ENCODE results near the gene RING1. TPM values are rescaled to one million over a fixed set of nuclear protein-coding genes. Genes with fewer than 3 reads are reported as not detected.

RING1 gene
- total and polyA plus RNA-seq, 2 experiments from 2014 or later = 6.4 to 16.0 TPM

DNA sequence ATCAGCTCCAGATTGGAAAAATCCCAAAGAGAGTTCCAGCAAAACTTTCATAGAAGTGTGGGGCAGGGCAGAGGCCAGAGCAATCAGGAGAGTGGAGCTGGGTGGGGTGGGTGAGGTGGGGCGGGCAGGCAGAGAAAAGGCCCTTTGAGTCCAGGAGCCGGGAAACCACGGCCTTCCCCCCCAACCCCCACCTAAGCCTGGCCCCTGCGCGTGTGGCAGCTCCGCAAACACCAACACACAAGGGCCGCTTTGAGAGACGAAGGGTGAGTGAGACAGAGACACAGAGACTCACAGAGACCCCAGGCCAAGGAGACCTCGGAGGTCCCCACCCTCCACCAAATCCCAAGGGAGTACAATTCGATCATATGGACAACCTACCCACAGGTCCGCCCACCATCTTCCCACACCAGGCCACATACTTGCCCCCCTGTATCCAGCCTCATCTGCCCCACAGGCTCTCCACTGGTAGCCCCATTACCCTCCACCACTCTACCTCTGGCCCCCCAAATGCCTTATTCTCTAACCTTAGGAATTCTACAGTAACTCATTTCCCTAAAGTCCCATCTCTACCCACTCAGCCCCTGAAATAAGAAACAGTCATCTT is 17.7 kb upstream of the RING1 start:
- Histone ChIP-seq H3K4me1 (ENCODE audit: insufficient read depth) (peaks cover 11% of the 10 kb centered on the region), H3K36me3 (ENCODE audit: insufficient read depth) (no peaks in the 10 kb centered on the region; the same call in 1 of the 2 replicates), H3K9me2 (ENCODE audit: insufficient read depth) (no peaks in the 10 kb centered on the region), H4K20me1 (replicated peaks; ENCODE audit: insufficient read depth) (no peaks in the 10 kb centered on the region), H2AFZ (no peak overlapping the region), H3K79me2 (replicated peaks; ENCODE audit: insufficient read depth) (no peaks in the 10 kb centered on the region), H3F3A (replicated peaks; ENCODE audit: low read depth) (0 out of 2 replicates have a peak, but pooled peaks cover 2% of the 10 kb centered on the region), H3K4me3 (no peak overlapping the region), H3K27ac (ENCODE audit: low read depth) (no peak overlapping the region), H3K27me3 (ENCODE audit: insufficient read depth) (peaks cover 27% of the 10 kb centered on the region), H3K4me2 (no peak overlapping the region)
- H3K36me3 Mint-ChIP-seq (ENCODE audit: low read depth) = peaks cover 12% of the 10 kb centered on the region
- H3K27me3 Mint-ChIP-seq (ENCODE audit: insufficient read depth, low read depth, poor library complexity) = peaks cover 19% of the 10 kb centered on the region
- no peak overlapping the region for H3K27ac Mint-ChIP-seq
- no peak overlapping the region; the same call in 2 of the 3 replicates for H3K4me3 Mint-ChIP-seq
- peaks cover 13% of the 10 kb centered on the region for H3K4me1 Mint-ChIP-seq
- ATAC-seq (no peak), DNase-seq (ENCODE audit: low spot score) (no peak)
- H3K9me3 Mint-ChIP-seq = no peaks in the 10 kb centered on the region
- no peak for TF ChIP-seq EZH2 (IDR thresholded peaks at IDR 0.05; ENCODE audit: low read depth, unreplicated experiment)

DNA sequence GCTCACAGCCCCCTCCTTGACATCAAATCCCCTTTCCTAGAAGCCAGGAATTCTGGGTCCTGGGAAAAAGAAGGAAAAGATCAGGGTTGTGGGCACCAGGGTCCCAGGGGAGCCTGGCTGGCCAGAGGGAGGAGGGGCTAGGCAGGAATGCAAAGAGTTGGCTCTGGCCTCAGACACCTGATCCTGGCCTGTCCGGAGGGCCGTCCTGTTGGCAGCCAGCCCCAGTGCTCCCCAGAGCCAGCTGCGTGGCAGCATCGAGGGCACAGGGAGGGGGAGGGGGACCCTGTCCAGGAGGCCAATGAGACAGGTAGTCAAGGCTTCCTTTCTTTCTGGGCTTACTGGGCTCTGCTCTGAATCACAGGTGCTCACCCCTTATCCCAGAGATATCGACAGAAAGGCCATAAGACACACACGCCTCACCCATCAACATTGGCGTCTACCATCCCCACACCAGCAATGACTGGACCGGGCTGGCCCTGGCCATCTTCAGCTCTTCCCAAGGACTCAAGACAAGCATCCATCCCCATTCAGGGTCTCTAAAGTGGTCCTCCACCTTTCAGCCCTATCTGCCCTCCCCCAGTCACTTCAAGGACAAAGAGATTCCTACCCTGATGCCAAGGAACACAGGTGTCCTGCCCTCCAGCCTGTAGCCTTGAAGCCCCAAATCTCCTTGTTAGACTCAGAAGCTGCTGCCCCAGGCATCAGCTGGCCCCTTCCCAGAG is 16.8 kb upstream of the RING1 start:
- Histone ChIP-seq H3K4me1 (ENCODE audit: insufficient read depth) (peaks cover 11% of the 10 kb centered on the region), H3K36me3 (ENCODE audit: insufficient read depth) (no peaks in the 10 kb centered on the region; the same call in 1 of the 2 replicates), H3K4me3 (peak overlapping the region; percentile 94), H3K9me2 (ENCODE audit: insufficient read depth) (no peaks in the 10 kb centered on the region), H4K20me1 (replicated peaks; ENCODE audit: insufficient read depth) (no peaks in the 10 kb centered on the region), H3F3A (replicated peaks; ENCODE audit: low read depth) (0 out of 2 replicates have a peak, but pooled peaks cover 2% of the 10 kb centered on the region), H2AFZ (no peak overlapping the region; the same call in 1 of the 2 replicates), H3K27me3 (ENCODE audit: insufficient read depth) (peaks cover 27% of the 10 kb centered on the region), H3K4me2 (peak overlapping the region; percentile 100), H3K27ac (ENCODE audit: low read depth) (no peak overlapping the region), H3K79me2 (replicated peaks; ENCODE audit: insufficient read depth) (no peaks in the 10 kb centered on the region)
- Mint-ChIP-seq H3K9me3 (no peaks in the 10 kb centered on the region), H3K27ac (no peak overlapping the region), H3K4me1 (peaks cover 13% of the 10 kb centered on the region), H3K4me3 (peak overlapping the region; percentile 90), H3K36me3 (ENCODE audit: low read depth) (peaks cover 22% of the 10 kb centered on the region), H3K27me3 (ENCODE audit: insufficient read depth, low read depth, poor library complexity) (peaks cover 18% of the 10 kb centered on the region)
- DNase-seq (ENCODE audit: low spot score) (peak; percentile 50), ATAC-seq (peak; percentile 50)
- TF ChIP-seq NANOG (IDR thresholded peaks at IDR 0.05; ENCODE audit: borderline replicate concordance) (no peak), STAT1 (IDR thresholded peaks at IDR 0.05; ENCODE audit: unreplicated experiment) (no peak), CREB1 (CRISPR knock-in tag; IDR thresholded peaks at IDR 0.05; ENCODE audit: low read depth) (no peak), EZH2phosphoT487 (IDR thresholded peaks at IDR 0.05; ENCODE audit: unreplicated experiment) (no peak), ZNF331 (CRISPR knock-in tag; IDR thresholded peaks at IDR 0.05; ENCODE audit: low read depth) (no peak), EZH2 (IDR thresholded peaks at IDR 0.05; ENCODE audit: low read depth, unreplicated experiment) (no peak), JUNB (IDR thresholded peaks at IDR 0.05; ENCODE audit: unreplicated experiment) (no peak)
- TF ChIP-seq, protein P1, sequence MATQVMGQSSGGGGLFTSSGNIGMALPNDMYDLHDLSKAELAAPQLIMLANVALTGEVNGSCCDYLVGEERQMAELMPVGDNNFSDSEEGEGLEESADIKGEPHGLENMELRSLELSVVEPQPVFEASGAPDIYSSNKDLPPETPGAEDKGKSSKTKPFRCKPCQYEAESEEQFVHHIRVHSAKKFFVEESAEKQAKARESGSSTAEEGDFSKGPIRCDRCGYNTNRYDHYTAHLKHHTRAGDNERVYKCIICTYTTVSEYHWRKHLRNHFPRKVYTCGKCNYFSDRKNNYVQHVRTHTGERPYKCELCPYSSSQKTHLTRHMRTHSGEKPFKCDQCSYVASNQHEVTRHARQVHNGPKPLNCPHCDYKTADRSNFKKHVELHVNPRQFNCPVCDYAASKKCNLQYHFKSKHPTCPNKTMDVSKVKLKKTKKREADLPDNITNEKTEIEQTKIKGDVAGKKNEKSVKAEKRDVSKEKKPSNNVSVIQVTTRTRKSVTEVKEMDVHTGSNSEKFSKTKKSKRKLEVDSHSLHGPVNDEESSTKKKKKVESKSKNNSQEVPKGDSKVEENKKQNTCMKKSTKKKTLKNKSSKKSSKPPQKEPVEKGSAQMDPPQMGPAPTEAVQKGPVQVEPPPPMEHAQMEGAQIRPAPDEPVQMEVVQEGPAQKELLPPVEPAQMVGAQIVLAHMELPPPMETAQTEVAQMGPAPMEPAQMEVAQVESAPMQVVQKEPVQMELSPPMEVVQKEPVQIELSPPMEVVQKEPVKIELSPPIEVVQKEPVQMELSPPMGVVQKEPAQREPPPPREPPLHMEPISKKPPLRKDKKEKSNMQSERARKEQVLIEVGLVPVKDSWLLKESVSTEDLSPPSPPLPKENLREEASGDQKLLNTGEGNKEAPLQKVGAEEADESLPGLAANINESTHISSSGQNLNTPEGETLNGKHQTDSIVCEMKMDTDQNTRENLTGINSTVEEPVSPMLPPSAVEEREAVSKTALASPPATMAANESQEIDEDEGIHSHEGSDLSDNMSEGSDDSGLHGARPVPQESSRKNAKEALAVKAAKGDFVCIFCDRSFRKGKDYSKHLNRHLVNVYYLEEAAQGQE (IDR thresholded peaks at IDR 0.05; ENCODE audit: unreplicated experiment) = no peak
- TF ChIP-seq, protein P2, sequence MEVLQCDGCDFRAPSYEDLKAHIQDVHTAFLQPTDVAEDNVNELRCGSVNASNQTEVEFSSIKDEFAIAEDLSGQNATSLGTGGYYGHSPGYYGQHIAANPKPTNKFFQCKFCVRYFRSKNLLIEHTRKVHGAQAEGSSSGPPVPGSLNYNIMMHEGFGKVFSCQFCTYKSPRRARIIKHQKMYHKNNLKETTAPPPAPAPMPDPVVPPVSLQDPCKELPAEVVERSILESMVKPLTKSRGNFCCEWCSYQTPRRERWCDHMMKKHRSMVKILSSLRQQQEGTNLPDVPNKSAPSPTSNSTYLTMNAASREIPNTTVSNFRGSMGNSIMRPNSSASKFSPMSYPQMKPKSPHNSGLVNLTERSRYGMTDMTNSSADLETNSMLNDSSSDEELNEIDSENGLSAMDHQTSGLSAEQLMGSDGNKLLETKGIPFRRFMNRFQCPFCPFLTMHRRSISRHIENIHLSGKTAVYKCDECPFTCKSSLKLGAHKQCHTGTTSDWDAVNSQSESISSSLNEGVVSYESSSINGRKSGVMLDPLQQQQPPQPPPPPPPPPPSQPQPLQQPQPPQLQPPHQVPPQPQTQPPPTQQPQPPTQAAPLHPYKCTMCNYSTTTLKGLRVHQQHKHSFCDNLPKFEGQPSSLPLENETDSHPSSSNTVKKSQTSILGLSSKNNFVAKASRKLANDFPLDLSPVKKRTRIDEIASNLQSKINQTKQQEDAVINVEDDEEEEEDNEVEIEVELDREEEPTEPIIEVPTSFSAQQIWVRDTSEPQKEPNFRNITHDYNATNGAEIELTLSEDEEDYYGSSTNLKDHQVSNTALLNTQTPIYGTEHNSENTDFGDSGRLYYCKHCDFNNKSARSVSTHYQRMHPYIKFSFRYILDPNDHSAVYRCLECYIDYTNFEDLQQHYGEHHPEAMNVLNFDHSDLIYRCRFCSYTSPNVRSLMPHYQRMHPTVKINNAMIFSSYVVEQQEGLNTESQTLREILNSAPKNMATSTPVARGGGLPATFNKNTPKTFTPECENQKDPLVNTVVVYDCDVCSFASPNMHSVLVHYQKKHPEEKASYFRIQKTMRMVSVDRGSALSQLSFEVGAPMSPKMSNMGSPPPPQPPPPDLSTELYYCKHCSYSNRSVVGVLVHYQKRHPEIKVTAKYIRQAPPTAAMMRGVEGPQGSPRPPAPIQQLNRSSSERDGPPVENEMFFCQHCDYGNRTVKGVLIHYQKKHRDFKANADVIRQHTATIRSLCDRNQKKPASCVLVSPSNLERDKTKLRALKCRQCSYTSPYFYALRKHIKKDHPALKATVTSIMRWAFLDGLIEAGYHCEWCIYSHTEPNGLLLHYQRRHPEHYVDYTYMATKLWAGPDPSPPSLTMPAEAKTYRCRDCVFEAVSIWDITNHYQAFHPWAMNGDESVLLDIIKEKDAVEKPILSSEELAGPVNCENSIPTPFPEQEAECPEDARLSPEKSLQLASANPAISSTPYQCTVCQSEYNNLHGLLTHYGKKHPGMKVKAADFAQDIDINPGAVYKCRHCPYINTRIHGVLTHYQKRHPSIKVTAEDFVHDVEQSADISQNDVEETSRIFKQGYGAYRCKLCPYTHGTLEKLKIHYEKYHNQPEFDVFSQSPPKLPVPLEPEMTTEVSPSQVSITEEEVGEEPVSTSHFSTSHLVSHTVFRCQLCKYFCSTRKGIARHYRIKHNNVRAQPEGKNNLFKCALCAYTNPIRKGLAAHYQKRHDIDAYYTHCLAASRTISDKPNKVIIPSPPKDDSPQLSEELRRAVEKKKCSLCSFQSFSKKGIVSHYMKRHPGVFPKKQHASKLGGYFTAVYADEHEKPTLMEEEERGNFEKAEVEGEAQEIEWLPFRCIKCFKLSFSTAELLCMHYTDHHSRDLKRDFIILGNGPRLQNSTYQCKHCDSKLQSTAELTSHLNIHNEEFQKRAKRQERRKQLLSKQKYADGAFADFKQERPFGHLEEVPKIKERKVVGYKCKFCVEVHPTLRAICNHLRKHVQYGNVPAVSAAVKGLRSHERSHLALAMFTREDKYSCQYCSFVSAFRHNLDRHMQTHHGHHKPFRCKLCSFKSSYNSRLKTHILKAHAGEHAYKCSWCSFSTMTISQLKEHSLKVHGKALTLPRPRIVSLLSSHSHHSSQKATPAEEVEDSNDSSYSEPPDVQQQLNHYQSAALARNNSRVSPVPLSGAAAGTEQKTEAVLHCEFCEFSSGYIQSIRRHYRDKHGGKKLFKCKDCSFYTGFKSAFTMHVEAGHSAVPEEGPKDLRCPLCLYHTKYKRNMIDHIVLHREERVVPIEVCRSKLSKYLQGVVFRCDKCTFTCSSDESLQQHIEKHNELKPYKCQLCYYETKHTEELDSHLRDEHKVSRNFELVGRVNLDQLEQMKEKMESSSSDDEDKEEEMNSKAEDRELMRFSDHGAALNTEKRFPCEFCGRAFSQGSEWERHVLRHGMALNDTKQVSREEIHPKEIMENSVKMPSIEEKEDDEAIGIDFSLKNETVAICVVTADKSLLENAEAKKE (CRISPR knock-in tag; IDR thresholded peaks at IDR 0.05) = no peak

All from GM23338 (cell line).